Motor neuron (in vitro differentiated cells): ENCODE results near the gene FAM199X. TPM values are rescaled to one million over a fixed set of nuclear protein-coding genes. Genes with fewer than 3 reads are reported as not detected.
"Not testable (repeated sequence)": the region's sequence is repeated elsewhere in the genome, so short reads cannot be mapped to it uniquely, and the experiment has no call there.

Source experiments
- ATAC-seq, 8 experiments: fragments of 200-7000 bp; cut with Tn5 transposase; replicated peaks in 6 of 8; 2 replicates each; pipeline ENCODE4 v1.8.0; 2021; ENCODE audit warnings: mild to moderate bottlenecking in 8 of 8, moderate library complexity in 8 of 8
- H3K27ac ChIP-seq, 2 donors: fragments of 250-450 bp; sonication (Bioruptor Pico); 2 replicates each; pipeline ENCODE4 v1.9.0; 2021; ENCODE audit warnings: antibody characterized with exemption in 2 of 2, mild to moderate bottlenecking in 2 of 2, moderate library complexity in 1 of 2
- H3K4me1 ChIP-seq, 2 donors: fragments of 250-450 bp; sonication (Bioruptor Pico); replicated peaks in 1 of 2; 2 replicates each; pipeline ENCODE4 v1.6.1; 2021; ENCODE audit warnings: antibody characterized with exemption in 2 of 2, mild to moderate bottlenecking in 2 of 2, moderate library complexity in 1 of 2
- H3K4me3 ChIP-seq, 5 donors: fragments of 250-450 bp; sonication (Bioruptor Pico); 2 replicates each; pipeline ENCODE4 v1.9.0; 2021; ENCODE audit warnings: antibody characterized with exemption in 5 of 5, mild to moderate bottlenecking in 5 of 5, moderate library complexity in 4 of 5
- WGBS, 10 experiments: fragments of 450-650 bp; shearing (Covaris generic); methylation state at CpG; one replicate each; pipeline ENCODE4 v1.0.0; 2022; 5-methylcytosine and 5-hydroxymethylcytosine counted together
- in situ Hi-C, 9 experiments: fragments of 400-800 bp; cut with MboI; loops; one replicate each; pipeline ENCODE4 v1.15.0; 2021; ENCODE audit warnings: low sequenced_read_pairs in 9 of 9, low pct_unique_long_range_greater_than_20kb in 2 of 9; ENCODE audit not compliant: unreplicated experiment in 9 of 9
- total RNA-seq, 8 experiments: library from RNA; unstranded; fragments of 300-600 nt; gene quantifications; 2 replicates each; pipeline versions ENCODE4 v1.2.3 to v1.2.4, GENCODE V29; 2022

The FAM199X gene
- total RNA-seq, 8 experiments from 2014 or later, result 14.5 to 34.9 (median 23.2) TPM

GRCh38 chrX:104195489-104196084 is 29.3 kb downstream of the FAM199X start:
- 90 to 100% (median 100%) methylated on average over 1 of the region's 1 CpG; no CpG with 5 or more reads in 6 of the 10 experiments for WGBS, 10 experiments
- peak in 3 of 8 experiments; percentile 36 to 43 (median 38) for ATAC-seq
- Histone ChIP-seq H3K27ac (no peak overlapping the region), H3K4me3 (no peak overlapping the region), H3K4me1 (no peaks in the 10 kb centered on the region)
- in situ Hi-C loops, result loop anchor here in 1 of 9 experiments (10.0 kb wide), 1 partner anchor 69 kb away; no protein-coding TSS in a partner anchor

GRCh38 chrX:104205548-104205947 is 39.3 kb downstream of the FAM199X start:
- H3K4me3 ChIP-seq, result no peak overlapping the region
- WGBS, 10 experiments, result 70 to 93% (median 76%) methylated on average over 2 to 3 of the region's 5 CpGs; no CpG with 5 or more reads in 6 of the 10 experiments
- no peak overlapping the region for H3K27ac ChIP-seq
- in situ Hi-C loops, result no loop called here
- no peaks in the 10 kb centered on the region for H3K4me1 ChIP-seq
- ATAC-seq, result no peak

- in situ Hi-C loops, result no loop called here
- WGBS, 10 experiments, result 36 to 100% (median 73%) methylated on average over 1 to 4 of the region's 5 CpGs; no CpG with 5 or more reads in 6 of the 10 experiments
Observed at GRCh38 chrX:104211187-104211586, 44.9 kb downstream of the FAM199X start.

GRCh38 chrX:104230060-104230459 is 63.8 kb downstream of the FAM199X start:
- H3K4me1 ChIP-seq, H3K4me3 ChIP-seq, in situ Hi-C loops, H3K27ac ChIP-seq, ATAC-seq: not testable (repeated sequence)
- WGBS, 10 experiments, result 56 to 100% (median 77%) methylated on average over 1 to 8 of the region's 10 CpGs; no CpG with 5 or more reads in 6 of the 10 experiments

More at GRCh38 chrX:104211187-104211586, 44.9 kb downstream of the FAM199X start:
- Histone ChIP-seq H3K4me1 (no peaks in the 10 kb centered on the region), H3K4me3 (no peak overlapping the region), H3K27ac (no peak overlapping the region)
- no peak for ATAC-seq

Other genes with a start within 250 kb of the FAM199X start
- 10 to 100 TPM in 5 of 8 experiments, 1 to 10 TPM in 1, under 1 TPM in 2; 0.25 to 84.6 (median 18.3) TPM for gene TMSB15B, start 203.8 kb upstream of the FAM199X start, total RNA-seq
- gene H2BW1, start 152.7 kb upstream of the FAM199X start, total RNA-seq, result not detected
- under 1 TPM in 1 of 8 experiments, not detected in 7; 0.54 TPM for gene H2BW2, start 126.5 kb upstream of the FAM199X start, total RNA-seq
- gene TMSB15C, start 90.2 kb upstream of the FAM199X start, total RNA-seq, result 10 to 100 TPM in 5 of 8 experiments, under 1 TPM in 2, not detected in 1; 0.35 to 13.8 (median 11.7) TPM
- 10 to 100 TPM in 2 of 8 experiments, 1 to 10 TPM in 4, under 1 TPM in 2; 0.46 to 29.4 (median 7.8) TPM for gene ZCCHC18, start 53.9 kb upstream of the FAM199X start, total RNA-seq
- 10 to 100 TPM in 1 of 8 experiments, 1 to 10 TPM in 7; 4.2 to 15.2 (median 5.4) TPM for gene SLC25A53, start 9.4 kb upstream of the FAM199X start, total RNA-seq
- 1 to 10 TPM in 2 of 8 experiments, under 1 TPM in 3, not detected in 3; 0.27 to 9.0 (median 0.95) TPM for gene ESX1, start 88.5 kb downstream of the FAM199X start, total RNA-seq